Measurements from ENCODE around the gene TMEM132C.

Gene TMEM132C

DNA sequence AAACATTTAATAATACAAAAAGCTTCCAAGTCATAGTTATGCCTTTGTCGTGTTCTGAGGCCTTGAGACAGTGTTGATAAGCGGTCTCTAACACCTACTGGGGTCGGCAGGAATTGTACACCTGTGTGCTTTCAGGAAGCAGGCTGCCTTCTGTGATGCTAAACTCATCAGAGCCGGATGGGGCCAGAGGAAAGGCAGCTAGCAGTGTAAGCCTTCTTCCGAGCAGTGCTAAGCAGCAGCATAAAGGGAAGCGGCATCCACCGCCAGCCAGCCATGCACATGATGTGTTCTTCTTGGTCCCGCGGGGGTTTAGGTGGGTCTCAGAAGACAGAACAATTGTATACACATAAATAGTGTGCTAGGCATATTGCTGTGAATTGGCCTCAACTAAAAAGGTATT is 397.5 kb downstream of the TMEM132C start:
- DNase-seq (ENCODE audit: low read depth) = no peak

DNA sequence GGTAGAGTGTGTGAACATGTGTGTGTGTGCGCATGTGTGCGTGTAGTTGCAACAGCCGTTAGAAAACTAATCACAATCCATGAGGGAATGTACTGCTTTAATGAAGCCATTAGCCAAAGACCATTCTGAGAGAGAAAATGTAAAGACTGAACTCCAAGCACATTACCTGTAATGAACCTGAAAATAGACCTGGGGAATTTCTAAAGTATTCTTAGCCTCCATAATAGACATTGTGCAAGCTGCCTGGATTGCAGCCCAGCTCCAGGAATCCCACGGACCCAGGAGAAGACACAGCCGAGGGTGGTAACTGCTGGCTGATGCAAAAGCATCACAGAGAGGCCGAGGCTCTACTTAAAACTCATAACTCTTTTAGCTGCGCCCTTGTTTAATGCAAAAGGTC is 400.2 kb downstream of the TMEM132C start:
- DNase-seq (ENCODE audit: low read depth) = no peak

DNA sequence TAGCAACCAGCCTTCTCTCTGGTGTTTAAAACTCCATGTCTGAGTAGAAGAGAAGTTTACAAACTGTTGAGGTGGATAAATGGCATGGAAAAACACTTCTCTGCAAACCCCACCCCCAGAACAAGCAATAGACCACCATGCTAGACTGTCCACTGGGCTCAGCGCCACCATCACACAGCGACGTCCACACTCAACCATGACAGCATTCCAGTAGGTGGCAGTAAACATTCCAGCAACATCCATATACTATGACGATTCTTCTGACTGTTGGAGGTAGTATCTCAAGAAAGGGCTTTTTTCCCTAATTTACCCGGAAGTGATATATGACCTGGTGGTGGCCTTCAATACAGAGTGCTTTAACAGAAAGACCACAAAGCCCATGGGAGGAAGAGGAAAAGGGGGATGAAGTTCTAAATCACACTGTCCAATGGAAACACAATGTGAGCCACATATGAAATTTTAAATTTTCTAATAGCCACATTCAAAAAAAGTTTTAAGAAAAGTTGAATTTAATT is 404.6 kb downstream of the TMEM132C start:
- no peak for DNase-seq (ENCODE audit: low read depth)

DNA sequence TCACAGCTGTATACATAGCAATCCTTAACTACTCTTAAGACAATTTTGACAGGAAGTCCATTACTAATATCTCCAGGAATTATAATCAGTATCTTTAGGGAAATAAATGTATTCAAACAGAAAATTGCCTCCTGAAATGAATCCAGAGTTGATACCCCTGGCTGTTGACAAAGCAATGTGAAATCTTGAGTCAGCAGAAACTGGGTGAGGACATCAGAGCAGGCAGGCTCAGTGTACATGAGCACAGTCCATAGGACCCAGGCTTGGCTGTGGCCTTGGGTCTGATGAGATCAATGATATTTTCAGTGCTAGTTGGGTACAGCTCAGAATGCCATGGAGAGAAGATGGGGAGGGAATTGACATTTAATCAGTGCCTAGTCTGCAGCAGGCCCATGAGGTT is 405.5 kb downstream of the TMEM132C start:
- no peak for DNase-seq (ENCODE audit: low read depth)

DNA sequence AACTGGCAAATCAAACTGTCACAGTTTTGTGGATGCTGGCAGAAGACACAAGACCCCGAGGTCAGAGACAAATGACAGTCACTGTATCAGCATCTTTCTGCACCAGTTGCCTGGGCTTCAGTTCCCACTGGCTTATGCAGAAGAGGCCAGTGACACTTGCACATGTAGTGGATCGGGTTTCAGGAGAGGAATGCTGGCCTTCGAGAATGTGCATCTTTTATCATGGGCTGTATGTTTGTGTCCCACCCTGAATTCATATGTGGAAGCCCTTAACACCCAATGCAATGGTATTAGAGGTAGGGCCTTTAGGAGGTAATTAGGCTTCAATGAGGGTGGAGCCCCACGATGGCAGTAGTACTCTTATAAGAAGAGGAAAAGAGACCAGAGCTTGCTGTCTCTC is 405.9 kb downstream of the TMEM132C start:
- no peak for DNase-seq (ENCODE audit: low read depth)

DNA sequence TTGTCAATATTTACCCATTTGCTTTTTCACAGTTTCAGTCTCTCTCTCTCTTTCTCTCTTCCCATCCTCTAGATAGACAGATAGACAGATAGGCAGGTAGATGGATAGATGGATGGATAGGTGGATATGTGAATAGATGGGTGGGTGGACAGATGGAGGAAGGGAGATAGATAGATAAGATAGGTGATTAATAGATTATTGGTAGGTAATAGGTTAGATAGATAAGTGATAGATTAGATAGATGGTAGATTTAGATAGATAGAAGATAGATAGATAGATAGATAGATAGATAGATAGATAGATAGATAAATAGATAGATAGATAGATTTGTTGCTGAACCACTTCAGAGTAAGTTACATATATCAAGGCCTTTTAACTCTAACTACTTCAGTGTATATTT is 408.6 kb downstream of the TMEM132C start:
- DNase-seq (ENCODE audit: low read depth) = no peak

DNA sequence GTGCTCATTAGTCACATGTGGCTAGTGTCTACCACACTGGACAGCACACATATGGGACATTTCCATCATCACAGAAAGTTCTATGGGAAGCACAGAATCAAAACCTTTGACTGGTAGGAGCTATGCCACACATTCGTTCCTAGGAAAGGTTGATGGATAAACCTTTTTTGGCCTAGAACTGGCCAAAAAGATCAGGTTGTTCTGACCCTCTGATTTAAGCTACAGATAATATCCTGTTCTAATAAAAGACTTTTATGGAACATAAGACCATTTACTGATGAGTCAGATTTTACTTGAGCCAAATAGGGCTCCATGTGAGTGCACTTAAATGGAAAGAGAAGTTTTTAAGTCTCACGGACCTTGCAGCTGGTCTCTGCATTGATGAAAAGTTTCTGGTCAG is 413.6 kb downstream of the TMEM132C start:
- DNase-seq (ENCODE audit: low read depth) = no peak

DNA sequence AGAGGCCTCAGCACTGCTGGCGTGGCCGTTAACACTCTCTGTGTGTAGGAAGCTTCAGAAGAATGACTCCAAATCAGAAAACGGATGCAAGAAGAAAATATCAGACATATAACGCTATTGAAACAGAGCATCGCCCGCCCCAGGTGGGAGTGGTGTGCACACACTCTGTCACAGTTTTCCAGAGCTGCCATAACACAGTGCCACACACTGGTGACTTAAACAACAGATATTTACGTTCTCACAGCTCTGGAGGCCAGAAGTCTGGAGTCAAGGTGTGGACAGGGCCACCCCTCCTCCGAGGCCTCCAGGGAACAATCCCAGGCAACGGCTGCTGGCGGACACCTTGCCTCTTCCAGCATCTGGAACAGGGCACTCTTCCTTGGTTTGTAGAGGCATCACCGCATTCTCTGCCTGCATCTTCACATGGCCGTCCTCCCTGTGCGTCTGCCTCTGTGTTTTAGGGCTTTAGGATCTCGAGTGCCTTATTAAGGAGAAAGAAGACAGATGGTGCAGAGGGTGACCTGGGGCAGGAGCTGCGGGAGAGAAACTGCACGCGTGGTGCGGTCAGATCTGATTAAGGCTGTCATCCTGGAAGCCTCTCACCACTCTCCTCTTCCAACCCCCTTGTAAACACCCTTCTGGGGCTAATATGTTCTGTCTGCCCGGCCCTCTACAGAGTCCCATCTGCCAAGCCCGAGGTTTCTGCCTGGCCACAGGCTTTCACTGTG is 415.7 kb downstream of the TMEM132C start:
- no peak for DNase-seq (ENCODE audit: low read depth)

DNA sequence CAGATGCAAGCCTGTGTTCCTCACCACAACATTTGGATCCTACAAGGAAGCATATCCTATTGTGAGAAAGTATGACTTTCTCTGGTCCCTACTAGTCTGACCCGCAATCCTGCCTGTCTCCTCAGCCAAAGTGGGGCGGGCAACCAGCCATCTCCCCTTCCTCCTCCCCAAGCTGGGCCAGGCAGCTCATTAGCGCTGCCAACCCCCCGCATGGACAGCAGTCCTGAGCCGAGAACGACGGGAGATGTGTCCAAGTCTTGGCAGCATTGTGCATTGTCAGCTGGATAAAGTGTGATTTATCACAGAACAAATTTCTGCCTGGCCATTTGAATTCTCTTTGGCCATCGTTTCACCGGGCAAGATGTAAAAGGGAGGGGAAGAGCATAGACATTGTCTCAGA is 417.4 kb downstream of the TMEM132C start:
- DNase-seq (ENCODE audit: low read depth) = no peak

DNA sequence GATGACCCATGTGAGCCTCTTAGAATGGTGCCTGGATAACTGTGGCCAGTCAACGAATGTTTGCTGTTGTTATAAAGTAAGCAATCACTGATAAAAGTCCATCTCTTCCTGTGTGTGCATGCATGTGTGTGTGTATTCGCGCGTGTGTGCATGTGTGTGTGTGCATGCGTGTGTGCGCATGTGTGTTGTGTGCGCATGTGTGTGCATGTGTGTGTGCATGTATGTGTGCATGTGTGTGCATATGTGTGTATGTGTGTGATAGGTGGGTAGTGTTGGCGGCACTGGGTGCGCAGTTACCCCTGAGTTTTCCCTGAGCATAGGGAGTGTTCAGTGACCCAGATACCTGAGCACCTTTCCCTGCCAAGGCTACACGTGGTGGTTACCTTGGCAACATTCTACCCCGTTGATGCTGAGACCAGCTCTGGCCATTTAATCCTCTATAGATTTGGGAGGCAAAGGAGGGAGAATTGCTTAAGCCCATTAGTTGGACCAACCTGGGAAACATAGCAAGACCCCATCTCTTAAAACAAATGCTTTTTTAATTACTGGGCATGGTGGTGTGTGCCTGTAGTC is 419.0 kb downstream of the TMEM132C start:
- no peak for DNase-seq (ENCODE audit: low read depth)

DNA sequence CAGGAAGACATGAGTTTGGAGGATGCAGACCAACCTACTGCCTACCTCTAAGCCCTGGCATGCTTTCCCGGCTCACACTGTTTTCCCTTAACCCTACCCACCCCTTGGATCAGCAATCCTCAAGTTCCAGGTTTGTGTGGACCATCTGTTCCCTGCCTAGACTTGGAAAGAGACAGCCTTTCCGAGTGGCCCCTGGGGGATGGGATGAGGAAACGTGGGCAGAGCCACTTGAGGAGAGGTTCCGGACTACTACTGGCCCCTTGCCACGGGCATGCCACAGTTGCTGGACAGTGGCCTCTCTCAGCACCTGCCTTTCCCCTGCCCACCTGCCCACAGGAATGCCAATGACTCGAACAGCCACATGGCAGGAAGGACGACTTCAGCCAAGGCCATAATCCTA is 420.9 kb downstream of the TMEM132C start:
- no peak for DNase-seq (ENCODE audit: low read depth)

DNA sequence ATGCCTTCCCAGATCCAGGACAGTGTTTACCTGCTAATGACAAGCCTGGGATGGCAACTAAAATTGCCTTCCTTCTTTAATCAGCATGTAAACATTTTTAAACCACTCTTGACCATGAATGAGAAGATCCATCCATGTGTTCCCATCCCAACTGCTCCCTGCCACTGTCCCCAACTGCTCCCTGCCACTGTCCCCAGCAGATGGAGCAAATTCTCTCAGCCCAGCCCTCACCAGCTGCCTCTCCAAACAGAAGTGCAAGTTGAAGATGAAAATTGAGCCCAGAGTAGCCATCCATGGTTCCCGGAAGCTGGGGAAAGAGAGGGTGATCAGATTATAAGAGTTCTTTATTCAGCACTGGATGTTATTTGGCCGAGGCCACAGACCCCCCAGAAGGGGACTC is 423.7 kb downstream of the TMEM132C start:
- no peak for DNase-seq (ENCODE audit: low read depth)

DNA sequence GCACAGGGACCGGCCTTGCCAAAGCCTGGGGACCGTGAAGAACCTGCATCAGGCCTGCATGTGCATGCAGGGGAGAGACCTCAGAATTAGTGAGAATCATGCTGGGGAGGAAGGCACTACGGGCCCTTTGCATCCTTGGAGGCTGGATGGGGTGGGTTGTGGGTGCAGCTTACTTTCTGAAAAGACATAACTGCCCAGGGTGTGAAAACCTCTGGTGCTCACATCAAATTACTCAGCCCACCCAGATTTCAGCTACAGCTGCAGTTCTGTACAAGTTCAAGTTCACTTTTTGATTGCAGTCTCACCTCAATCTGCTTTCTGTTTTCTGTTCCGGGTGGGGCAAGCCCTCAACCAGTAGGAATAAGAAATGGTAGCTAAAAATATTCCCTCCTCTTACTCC is 426.1 kb downstream of the TMEM132C start:
- no peak for DNase-seq (ENCODE audit: low read depth)

DNA sequence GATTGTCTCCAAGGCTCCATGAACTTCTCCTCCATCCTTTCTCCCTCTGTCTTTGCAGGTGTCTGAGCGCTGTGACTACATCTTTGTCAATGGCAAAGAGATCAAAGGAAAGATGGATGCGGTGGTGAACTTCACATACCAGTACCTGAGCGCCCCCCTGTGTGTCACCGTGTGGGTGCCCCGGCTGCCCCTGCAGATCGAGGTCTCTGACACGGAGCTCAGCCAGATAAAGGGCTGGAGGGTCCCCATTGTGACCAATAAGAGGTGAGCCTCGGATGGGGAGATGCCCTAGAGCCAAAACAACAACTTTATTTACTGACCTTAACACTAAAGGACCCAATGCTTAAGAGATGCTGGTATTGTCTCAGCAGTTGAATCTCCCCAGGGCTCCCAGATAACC is 426.8 kb downstream of the TMEM132C start:
- no peak for DNase-seq (ENCODE audit: low read depth)

DNA sequence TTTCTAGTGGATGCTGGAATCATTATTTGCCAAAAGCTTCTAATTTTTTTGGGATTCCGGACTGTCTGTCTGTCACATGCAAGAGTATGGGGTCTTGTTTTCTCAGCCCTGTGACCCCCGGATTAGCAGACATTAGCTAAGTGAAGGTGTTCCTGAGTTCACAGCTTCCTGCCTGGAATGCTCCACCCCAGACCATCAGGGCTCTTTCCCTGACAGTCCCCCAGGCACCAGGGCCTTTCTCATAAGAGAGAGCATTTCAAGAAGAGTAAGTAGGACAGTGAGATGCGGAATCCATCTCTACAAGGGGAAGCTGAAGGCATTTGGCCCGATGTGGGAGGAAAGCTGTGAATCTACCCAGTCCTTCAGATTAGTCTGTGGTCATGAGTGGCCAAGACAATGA is 427.5 kb downstream of the TMEM132C start:
- DNase-seq (ENCODE audit: low read depth) = no peak

DNA sequence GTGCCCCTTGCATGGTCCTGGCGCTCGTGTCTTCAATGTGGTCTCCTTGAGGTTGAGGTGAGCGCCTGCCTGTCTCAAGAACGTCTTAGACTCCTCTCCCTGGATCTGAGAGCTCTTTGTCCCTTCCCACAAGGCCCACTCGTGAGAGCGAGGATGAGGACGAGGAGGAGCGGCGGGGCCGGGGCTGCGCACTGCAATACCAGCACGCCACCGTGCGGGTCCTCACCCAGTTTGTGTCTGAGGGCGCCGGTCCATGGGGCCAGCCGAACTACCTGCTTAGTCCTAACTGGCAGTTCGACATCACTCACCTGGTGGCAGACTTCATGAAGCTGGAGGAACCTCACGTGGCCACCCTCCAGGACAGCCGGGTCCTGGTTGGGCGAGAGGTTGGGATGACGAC is 428.7 kb downstream of the TMEM132C start:
- no peak for DNase-seq (ENCODE audit: low read depth)

DNA sequence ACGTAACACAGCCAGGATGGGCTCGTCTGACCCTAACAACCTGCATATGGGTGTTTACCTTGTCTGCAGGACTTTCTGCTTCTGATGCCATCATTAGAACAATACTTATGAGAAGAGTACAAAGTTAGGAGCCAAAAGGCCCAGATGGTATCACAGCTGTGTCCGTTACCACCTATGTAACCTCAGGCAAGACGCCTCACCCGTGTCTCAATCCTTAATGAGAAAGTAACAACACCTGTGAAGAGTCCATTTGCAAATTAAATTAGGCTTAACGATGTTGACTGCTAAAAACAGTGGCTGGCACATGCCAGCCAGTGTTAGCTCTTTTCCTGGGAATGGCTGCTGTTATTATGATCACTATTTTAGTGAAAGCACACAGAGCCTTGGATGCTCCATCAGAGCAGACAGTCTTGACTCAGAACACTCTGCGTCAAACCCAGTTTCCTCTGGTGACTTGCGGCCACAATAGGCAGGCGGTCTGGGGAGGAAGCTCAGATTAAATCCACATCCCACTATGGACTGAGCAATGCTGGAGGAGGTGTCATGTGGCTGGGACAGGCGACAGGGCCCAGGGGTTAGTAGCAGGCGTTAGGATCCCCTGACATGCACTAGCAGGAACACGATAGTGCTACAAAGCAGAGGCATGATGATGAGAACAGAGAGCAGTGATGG is 431.5 kb downstream of the TMEM132C start:
- no peak for DNase-seq (ENCODE audit: low read depth)

DNA sequence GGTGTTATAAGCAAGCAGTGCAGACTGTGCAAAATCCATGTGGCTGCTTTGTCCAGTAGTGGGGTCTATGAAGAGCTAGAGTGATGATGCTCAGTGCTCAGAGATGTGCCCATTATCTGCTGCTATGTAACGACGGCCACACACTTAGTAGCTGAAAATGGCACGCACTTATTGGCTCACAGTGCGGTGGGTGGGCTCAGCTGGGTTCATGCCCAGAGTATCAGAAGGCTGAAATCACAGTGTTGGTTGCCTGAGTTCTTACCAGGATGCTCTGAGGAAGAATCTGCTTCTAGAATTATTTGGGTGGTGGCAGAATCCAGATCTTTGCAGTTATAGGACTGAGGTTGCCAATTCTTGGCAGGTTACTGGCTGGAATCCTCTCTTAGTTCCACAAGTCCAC is 432.1 kb downstream of the TMEM132C start:
- no peak for DNase-seq (ENCODE audit: low read depth)

DNA sequence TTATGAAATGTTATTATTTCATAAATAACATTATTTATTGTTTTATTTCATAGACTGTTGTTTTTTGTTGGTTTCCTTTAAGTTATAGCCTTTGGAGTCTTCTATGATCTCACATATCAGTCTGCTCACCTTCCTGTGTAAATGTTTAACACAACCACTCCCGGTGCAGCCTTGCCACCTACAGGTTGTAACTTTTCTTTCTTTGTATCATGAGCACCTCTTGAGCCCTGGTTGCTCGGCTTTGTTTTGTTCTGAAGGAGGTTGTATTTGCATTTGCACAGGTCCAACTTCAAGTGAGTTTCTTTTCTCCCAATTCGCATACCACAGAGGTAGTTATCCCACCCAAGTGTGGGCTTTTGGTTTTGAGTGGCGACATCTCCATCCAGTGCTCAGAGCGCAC is 435.4 kb downstream of the TMEM132C start:
- no peak for DNase-seq (ENCODE audit: low read depth)

DNA sequence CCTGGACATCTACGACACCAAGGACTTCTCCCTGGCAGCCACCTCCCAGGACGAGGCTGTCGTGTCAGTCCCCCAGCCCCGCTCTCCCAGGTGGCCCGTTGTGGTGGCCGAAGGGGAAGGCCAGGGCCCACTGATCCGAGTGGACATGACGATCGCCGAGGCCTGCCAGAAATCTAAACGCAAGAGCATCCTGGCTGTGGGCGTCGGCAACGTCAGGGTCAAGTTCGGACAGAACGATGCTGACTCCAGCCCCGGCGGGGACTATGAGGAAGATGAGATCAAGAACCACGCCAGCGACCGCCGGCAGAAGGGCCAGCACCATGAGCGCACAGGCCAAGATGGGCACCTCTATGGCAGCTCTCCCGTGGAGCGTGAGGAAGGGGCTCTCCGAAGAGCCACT is 438.2 kb downstream of the TMEM132C start:
- DNase-seq (ENCODE audit: low read depth) = no peak

DNA sequence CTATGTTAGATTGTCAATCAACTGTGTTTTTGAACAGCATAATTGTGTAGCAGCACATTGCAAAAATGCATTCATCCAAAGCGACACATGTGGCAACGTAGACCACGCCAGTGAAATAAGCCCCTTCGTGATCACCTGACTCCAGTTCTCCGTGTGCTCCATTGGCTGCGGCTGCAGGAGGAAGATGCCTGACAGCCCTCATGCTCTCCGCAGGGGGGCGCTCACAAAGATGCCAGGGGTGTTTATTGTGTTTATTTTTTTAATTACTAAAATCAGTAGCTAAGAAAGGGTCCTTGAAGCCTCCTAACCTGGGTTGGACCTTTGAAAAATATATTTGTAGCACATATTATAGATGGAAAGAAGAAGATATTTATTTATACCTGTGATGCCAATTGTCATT is 440.5 kb downstream of the TMEM132C start:
- DNase-seq (ENCODE audit: low read depth) = no peak

DNA sequence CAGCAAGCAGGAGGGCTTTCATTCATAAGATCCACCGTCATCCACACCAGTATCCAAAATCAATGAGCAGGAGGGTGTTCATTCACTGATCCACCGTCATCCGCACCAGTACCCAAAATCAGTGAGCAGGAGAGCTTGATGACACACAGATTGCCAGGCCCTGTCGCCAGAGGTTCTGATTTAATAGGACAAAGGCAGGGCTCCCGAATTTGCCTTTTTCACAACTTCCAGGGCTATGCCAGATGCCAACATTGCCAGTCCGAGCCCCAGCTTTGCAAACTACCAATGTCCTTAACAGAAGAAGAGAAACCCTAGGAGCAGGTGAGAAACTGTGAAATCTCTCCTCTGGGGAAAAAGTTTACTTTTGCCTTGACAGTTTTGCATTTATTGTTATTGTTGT is 441.8 kb downstream of the TMEM132C start:
- DNase-seq (ENCODE audit: low read depth) = no peak

DNA sequence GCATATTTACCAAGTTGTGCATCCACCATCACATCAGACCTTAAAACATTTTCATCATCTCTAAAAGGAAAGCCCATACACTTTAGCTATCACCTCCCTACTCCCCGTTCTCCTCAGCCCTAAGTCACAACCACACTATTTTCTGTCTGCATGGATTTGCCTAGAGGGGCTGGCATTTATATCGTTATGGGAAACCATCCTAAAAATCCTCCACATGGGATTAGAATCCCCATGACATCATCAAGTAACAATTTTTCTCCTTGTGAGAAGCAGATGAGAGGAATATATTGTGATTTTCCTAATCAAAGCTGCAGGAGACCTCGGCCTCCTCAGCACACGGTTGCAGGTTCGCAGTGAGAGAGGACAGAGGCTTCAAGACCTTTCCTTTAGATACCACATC is 442.7 kb downstream of the TMEM132C start:
- no peak for DNase-seq (ENCODE audit: low read depth)

DNA sequence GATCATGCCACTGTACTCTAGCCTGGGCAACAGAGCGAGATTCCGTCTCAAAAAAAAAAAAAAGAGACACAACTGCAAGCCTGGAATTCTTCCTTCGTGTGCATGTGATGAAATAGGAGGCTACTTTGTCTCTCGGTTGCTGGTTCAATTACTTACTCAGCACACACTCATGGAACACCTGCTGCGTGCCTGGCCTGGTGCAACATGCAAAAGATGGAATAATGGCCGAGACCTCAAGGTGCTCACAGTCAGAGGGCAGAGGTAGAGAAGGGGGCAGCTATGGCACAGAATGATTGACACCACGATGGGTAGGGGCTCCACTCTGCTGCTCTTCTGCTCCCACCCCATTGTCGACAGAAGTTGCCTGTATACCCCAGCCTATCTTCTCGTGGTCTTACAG is 444.5 kb downstream of the TMEM132C start:
- DNase-seq (ENCODE audit: low read depth) = no peak
